NCI-H510A treated with DMSO at 0.1 percent for 48 hours (cell line): ENCODE data around the gene PCDHGA5.
"Not testable (repeated sequence)": the region's sequence is repeated elsewhere in the genome, so short reads cannot be mapped to it uniquely, and the experiment has no call there.

Source experiments
- DNase-seq: peaks from one replicate; lab custom pipeline; 2025; lab: John Stamatoyannopoulos, UW

Gene PCDHGA5

DNA sequence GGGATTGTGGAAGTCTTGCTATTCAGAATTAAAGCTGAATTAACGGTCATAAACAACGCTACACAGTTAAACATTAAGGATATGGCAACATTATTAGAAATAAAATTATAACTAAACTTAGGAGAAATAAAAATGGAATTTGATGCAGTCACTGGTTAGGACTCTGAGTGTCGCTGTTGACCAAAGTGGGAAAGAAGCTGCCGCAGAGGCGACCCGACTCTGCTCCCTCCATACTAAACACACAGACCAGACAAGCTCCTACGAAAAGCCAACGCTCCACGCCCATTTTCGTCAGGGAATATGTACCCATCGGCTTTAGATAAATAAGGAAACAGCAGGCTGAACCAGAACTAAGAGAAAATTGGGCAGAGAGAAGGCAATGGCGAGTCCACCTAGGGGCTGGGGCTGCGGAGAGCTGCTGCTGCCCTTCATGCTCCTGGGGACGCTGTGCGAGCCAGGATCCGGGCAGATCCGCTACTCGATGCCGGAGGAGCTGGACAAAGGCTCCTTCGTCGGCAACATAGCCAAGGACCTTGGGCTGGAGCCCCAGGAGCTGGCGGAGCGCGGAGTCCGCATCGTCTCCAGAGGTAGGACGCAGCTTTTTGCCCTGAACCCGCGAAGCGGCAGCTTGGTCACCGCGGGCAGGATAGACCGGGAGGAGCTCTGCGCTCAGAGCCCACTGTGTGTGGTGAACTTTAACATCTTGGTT is at the start of gene PCDHGA5:
Gene PCDHGA5, plus strand, starts transcription at position 211 of the 709 bp plus-strand sequence. Its CDS starts 169 bp downstream, at position 380.
- no peak for DNase-seq

DNA sequence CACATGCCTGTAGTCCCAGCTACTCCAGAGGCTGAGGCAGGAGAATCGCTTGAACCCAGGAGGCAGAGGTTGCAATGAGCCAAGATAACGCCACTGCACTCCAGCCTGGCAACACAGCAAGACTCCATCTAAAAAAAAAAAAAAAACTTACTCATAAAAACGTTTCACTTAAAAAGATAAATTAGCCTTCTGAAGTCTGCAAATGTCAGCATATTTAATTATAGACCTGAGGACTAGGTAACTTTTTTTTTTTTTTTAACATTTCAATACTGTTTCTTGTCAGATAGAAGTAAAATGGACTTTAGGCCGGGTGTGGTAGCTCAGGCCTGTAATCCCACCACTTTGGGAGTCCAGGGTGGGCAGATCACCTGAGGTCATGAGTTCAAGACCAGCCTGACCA is 47.0 kb upstream of the PCDHGA5 start:
- DNase-seq, result not testable (repeated sequence)

- DNase-seq, result no peak
Measured at GRCh38 chr5:141319202-141319601, 44.8 kb upstream of the PCDHGA5 start.

DNA sequence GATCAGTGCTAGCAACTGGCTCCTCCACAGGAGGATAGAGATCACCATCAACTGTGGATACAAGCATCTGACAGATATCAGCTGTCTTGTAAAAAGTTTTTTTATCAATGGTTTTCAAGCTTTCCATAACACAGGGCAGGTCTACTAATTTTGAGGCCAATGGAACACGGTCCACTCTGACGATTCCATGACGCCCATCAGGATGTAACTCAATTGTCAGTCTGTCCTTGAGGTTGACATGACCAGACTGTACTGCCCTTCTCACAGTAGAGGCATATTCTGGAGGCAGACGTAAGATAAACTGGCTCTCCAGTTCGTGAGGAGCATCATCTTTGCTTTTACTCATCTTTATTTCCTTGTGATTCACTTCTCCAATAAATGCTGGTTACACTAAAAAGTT is 44.3 kb upstream of the PCDHGA5 start:
- DNase-seq, result no peak

- DNase-seq, result peak; percentile 59
Measured at GRCh38 chr5:141320225-141321169, 43.5 kb upstream of the PCDHGA5 start, which contains the start of gene TAF7. Gene TAF7, minus strand, starts transcription at chr5:141320784. Its CDS starts 740 bp downstream, at chr5:141320044.

DNA sequence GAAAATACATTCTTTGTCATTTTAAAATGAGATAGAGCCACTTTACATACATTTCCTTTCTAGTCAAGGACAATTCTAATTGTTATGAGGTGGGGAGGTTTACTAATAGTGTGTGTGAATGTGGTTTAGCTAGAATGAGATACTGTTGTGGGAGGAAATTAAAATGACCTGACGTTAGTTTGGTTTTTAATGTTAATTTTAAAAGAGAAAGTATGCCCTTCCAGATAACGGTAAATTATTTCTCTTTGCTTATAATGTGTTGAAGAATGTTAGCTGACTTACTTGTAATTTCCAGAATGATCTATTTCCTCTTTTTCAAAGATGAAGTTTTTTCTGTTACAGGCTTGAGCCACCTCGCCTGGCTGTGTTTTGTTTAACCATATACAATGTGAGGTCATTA is 41.7 kb upstream of the PCDHGA5 start:
- DNase-seq, result no peak

GRCh38 chr5:141326088-141326854 is 37.7 kb upstream of the PCDHGA5 start:
- DNase-seq, result no peak

DNA sequence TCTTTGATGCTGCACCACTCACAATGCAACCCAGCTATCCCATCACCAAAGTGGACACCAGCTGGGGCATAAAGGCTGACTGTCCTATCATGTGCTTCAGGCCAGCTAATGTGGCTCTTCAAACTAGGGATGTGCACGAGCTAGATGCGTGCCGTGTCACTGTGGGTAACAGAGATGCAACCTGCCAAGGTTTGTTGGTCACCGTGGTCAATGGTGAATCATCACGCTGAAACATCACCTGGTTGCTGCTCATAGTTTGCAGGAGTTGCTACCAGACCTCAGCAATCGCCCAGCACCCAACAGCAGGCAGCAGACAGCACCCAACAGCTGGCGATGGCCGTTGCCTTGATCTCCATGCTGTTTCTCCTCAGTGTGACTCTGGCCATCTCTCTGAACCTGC is 35.7 kb upstream of the PCDHGA5 start:
- DNase-seq, result no peak

GRCh38 chr5:141330299-141331080 is 33.5 kb upstream of the PCDHGA5 start, which contains the start of gene PCDHGA1:
Gene PCDHGA1, plus strand, starts transcription at chr5:141330514.
- DNase-seq, result peak; percentile 32

GRCh38 chr5:141332571-141332970 is 31.4 kb upstream of the PCDHGA5 start:
- not testable (repeated sequence) for DNase-seq

DNA sequence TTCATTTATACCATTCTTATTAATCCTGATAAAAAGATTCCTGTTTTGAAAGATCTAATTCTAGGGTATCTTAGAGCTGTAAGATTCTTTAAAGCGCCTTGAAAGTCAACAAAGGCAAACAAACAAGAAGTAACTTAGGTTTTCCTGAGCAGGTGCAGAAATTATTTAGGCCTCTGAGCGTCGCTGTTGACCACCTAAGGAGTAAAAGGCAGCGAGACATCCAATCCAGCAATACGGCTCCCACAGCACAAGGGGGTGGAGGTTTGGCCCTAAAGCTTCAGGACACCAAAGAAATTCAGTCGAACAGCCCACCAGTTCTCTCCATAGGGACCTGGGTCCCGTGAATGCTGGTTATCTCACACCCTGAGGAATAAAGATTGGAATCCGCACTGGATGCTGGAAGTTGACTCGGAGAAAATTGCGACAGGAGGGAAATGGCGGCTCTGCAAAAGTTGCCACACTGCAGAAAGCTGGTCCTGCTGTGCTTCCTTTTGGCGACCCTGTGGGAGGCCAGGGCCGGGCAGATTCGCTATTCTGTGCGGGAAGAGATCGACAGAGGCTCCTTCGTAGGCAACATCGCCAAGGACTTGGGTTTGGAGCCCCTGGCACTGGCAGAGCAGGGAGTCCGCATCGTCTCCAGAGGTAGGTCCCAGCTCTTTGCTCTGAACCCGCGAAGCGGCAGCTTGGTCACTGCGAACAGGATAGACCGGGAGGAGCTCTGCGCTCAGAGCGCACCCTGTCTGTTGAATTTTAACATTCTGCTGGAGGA is 25.2 kb upstream of the PCDHGA5 start, which contains the start of gene PCDHGA2:
Gene PCDHGA2, plus strand, starts transcription at position 223 of the 769 bp plus-strand sequence.
- DNase-seq, result no peak

- DNase-seq, result not testable (repeated sequence)
Measured at GRCh38 chr5:141340781-141341354, 23.1 kb upstream of the PCDHGA5 start.

- no peak for DNase-seq
Measured at GRCh38 chr5:141342773-141343172, 21.2 kb upstream of the PCDHGA5 start.

- DNase-seq, result peak; percentile 77
Measured at GRCh38 chr5:141343242-141343952, 20.6 kb upstream of the PCDHGA5 start, which contains the start of gene PCDHGA3. Gene PCDHGA3, plus strand, starts transcription at chr5:141343829. Its CDS starts 205 bp downstream, at chr5:141344034.

DNA sequence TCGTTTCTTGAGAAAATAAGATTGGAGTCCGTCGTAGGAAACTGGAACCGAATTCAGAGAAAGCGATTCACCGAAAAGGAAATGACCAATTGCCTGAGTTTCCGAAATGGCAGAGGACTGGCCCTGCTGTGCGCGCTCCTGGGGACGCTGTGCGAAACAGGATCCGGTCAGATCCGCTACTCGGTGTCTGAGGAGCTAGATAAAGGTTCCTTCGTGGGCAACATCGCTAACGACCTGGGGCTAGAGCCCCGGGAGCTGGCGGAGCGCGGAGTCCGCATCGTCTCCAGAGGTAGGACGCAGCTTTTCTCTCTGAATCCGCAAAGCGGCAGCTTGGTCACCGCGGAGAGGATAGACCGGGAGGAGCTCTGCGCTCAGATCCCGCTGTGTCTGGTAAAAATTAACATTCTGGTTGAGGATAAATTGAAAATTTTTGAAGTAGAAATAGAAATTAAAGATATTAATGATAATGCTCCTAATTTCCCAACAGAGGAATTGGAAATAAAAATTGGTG is 20.0 kb upstream of the PCDHGA5 start:
- DNase-seq, result peak; percentile 77

- no peak for DNase-seq
Measured at GRCh38 chr5:141345327-141345726, 18.6 kb upstream of the PCDHGA5 start.

DNA sequence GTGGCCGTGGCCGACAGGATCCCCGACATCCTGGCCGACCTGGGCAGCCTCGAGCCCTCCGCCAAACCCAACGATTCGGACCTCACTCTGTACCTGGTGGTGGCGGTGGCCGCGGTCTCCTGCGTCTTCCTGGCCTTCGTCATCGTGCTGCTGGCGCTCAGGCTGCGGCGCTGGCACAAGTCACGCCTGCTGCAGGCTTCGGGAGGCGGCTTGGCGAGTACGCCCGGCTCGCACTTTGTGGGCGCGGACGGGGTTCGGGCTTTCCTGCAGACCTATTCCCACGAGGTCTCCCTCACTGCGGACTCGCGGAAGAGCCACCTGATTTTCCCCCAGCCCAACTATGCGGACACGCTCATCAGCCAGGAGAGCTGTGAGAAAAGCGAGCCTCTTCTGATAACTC is 17.9 kb upstream of the PCDHGA5 start:
- not testable (repeated sequence) for DNase-seq

DNA sequence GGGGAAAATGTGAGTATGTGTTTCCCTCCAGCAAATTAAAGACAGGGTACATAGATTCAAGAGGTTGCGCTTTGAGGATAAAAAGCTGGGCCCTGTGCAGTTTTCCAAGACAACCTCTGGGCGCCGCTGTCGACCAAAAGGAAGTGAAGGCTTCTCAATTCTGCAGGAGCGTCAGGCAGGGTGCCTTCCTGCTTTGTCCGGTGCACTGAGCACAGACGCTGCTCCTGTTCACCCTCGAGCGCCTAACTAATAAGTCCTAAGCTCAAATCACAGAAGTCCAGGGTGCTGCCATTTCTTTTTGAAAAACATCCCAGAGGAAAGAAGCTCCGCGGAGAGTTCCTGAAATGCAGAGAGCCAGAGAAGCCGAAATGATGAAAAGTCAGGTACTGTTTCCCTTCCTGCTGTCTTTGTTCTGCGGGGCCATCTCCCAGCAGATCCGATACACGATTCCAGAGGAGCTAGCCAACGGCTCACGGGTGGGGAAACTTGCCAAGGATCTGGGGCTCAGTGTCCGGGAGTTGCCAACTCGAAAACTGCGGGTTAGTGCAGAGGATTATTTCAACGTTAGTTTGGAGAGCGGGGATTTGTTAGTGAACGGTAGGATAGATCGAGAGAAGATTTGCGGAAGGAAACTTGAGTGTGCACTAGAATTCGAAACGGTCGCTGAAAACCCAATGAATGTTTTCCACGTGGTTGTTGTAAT is 13.9 kb upstream of the PCDHGA5 start, which contains the start of gene PCDHGB1:
Gene PCDHGB1, plus strand, starts transcription at position 183 of the 703 bp plus-strand sequence. Its CDS starts 162 bp downstream, at position 345.
- DNase-seq, result no peak
